ENCODE results near the gene CENPS.

Gene CENPS

DNA sequence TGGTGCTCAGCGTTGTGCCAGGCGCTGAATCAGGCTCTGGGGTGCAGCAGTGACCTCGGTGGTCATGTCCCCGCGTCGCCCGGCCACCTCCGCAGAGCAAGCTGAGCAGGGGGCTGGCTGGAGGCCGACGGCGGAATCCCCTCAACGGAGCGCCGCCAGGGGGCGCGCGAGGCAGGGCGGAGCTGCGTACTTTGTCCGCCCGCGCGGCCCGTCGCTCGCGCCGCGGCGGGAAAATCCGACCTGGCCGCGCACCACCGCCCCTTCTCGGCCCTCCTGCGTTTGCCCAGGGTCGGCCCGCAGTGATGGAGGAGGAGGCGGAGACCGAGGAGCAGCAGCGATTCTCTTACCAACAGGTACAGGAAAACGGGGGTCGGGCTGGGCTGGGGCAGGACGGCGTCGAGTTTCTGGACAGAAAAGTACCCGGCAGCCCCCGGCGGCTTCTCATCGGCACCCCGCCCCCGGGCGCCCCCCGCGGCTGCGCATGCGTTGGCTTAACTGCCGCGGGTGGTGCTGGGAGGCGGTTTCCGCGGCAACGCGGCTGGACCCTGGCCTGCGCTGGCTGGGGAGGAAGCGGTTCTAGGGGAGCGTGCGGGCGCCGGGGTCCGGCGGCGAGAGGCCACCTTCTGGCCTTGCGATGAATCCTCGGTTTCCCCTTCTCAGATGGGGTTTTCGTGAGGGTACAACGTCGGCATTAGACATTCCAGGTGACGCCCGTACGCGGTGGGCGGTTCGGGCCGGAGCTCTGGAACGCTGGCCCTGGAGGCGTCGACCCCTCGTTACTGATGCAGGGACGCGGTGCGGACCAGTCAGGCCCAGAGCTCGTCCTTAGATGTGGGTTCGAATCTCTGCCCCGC, at the start of gene CENPS:
Gene CENPS (plus strand): TSS at position 218 of the 854 bp plus-strand sequence. CDS start 85 bp downstream, at position 303.
- DNase-seq (peak; percentile 93), ATAC-seq (peak; percentile 86)
- Mint-ChIP-seq H3K4me3 (peak within 1 kb of the TSS; percentile 87), H3K36me3 (ENCODE audit: low read depth) (no peaks in the 10 kb centered on the region), H3K27ac (peak within 1 kb of the TSS; percentile 91), H3K27me3 (no peaks in the 10 kb centered on the region), H3K9me3 (no peaks in the 10 kb centered on the region), H3K4me1 (peaks cover 27% of the 10 kb centered on the region)

DNA sequence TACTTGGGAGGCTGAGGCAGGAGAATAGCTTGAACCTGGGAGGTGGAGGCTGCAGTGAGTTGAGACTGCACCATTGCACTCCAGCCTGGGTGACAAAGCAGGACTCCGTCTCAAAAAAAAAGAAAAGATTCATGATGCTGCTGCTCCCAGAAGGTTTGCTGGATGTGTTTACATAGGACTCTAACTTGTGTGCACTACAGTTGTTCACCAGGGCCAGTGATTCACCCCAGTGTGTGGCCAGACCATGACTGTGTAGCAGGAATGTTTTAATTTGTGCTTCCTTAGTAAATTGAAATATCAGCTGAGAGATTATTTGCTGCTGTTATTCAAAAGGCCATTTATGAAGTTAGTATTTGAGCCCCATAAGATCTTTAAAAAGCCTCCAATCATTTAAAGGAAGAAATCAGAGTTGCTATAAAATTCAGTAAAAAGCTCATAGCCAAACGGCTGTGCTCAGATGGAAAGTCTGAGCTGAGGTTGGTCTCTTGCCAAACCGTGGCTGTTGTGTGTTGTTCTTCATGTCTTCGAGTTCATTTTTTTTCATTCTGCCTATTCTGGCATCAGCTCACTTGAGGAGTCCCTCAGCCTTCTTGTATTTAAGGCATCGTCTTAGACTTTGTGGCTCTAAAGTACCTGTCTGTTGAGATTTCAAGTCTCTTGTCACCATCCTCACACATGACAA, 49.5 kb upstream of the CENPS start:
- Mint-ChIP-seq H3K9me3 (no peaks in the 10 kb centered on the region), H3K27me3 (no peaks in the 10 kb centered on the region), H3K4me1 (no peaks in the 10 kb centered on the region), H3K36me3 (ENCODE audit: low read depth) (no peaks in the 10 kb centered on the region), H3K27ac (no peak overlapping the region), H3K4me3 (no peak overlapping the region)
- ATAC-seq (no peak), DNase-seq (no peak)

DNA sequence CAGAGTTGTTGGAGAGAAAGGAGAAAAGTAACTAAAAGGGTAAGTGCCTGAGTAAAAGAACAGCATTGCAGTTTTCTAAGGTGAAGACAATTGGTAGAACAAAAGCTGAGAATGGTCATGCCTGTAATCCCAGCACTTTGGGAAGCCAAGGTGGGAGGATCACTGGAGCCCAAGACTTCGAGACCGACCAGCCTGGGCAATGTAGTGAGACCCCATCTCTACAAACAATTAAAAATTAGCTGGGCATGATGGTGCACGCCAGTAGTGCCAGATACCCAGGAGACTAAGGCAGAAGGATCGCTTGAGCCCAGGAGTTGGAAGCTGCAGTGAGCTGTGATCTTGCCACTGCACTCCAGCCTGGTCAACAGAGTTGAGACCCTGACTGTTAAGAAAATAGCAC, 46.6 kb upstream of the CENPS start:
- DNase-seq (no peak), ATAC-seq (no peak)
- H3K27me3 Mint-ChIP-seq = no peaks in the 10 kb centered on the region
- H3K27ac Mint-ChIP-seq = no peak overlapping the region
- H3K4me3 Mint-ChIP-seq = no peak overlapping the region
- H3K4me1 Mint-ChIP-seq = peaks cover 4% of the 10 kb centered on the region
- H3K36me3 Mint-ChIP-seq (ENCODE audit: low read depth) = no peaks in the 10 kb centered on the region
- no peaks in the 10 kb centered on the region for H3K9me3 Mint-ChIP-seq

DNA sequence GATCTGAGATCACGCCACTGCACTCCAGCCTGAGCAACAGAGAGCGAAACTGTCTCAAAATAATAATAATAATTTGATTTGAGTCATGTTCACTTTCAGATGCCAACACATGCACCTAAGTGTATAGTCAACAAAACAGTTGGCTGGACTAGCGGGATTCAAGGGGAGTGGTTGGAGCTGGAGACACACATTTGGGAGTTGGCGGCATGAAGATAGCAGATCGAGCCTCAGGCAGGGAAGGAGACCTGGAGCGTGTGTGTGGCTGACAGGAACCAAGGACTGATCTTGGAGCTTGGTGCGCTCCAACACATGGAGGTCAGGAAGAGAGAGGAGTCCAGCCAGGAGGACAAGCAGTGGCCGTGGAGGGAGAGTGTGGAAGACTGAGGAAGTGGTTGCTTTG, 46.0 kb upstream of the CENPS start:
- DNase-seq (no peak), ATAC-seq (no peak)
- H3K9me3 Mint-ChIP-seq = no peaks in the 10 kb centered on the region
- H3K4me3 Mint-ChIP-seq = no peak overlapping the region
- H3K4me1 Mint-ChIP-seq = peaks cover 4% of the 10 kb centered on the region
- H3K27me3 Mint-ChIP-seq = no peaks in the 10 kb centered on the region
- no peaks in the 10 kb centered on the region for H3K36me3 Mint-ChIP-seq (ENCODE audit: low read depth)
- H3K27ac Mint-ChIP-seq = no peak overlapping the region

DNA sequence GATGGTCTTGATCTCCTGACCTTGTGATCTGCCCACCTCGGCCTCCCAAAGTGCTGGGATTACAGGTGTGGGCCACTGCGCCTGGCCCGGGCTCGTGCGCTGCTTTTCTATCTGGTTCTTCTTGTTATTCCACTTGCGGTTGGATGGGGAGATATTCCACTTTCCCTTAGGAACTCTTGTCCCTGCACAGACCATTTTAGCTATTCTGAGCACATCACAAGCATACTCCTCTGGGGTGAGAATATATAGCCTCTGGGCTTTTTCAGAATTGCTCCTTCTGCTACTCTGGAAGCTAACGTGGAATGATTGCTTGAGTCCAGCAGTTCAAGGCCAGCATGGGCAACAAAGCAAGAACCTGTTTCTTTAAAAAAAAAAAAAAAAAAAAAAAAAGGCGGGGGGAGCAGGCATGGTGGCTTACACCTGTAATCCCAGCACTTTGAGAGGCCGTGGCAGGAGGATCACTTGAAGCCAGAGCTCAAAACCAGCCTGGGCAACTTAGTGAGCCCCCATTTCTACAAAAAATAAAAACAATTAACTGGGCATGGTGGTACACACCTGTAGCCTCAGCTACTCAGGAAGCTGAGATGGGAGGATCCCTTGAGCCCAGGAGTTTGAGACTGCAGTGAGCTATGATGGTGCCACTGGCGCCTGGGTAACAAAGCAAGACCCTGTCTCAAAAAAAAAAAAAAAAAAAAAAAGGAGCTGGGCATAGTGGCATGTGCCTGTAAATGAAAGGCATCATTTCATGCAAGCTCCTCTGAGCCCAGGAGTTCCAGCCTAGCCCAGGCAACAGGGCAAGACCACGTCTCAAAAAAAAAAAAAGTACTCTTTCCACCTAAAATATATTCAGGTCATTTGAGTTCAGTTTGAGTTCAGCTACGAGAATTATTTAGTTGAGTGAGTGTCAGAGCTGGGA, 43.2 kb upstream of the CENPS start:
- Mint-ChIP-seq H3K36me3 (ENCODE audit: low read depth) (no peaks in the 10 kb centered on the region), H3K9me3 (no peaks in the 10 kb centered on the region), H3K27me3 (no peaks in the 10 kb centered on the region), H3K4me1 (peaks cover 4% of the 10 kb centered on the region), H3K4me3 (no peak overlapping the region), H3K27ac (no peak overlapping the region)
- DNase-seq (no peak), ATAC-seq (no peak)

DNA sequence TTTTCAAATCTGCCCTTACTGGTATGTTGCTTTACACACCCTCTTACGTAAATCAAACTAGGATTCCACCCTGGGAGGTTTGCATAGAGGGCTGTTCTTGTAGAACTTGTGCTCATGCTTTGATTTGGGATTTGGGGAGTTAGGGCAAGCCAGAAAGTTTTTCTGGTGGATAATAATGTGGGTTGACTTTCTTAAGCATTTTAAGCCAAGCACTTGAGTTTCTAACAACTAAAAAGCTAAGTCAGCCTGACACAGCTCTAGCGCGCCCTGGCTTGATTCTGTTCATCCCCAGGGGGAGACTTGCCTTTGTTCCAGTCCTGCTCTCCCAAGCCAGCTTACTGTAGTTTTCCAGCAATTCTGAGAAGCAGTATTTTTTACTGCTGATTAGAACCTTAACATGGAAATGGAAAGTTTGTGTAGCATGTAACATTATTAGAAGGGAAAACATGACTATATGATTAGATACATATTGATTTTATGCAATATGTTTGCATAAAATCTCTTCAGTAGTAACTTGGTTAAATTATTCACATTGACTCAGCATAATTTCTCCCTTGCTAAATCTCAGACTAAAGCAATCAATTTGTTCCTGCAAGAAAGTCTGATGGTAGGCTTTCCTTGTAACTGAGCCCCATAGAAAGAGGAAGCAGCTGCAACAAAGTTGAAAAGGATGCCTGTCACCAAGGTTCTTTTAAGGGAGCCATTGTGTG, 42.4 kb upstream of the CENPS start:
- no peaks in the 10 kb centered on the region for H3K9me3 Mint-ChIP-seq
- H3K36me3 Mint-ChIP-seq (ENCODE audit: low read depth) = no peaks in the 10 kb centered on the region
- no peak for ATAC-seq
- H3K27me3 Mint-ChIP-seq = no peaks in the 10 kb centered on the region
- DNase-seq = no peak
- H3K4me3 Mint-ChIP-seq = no peak overlapping the region
- H3K4me1 Mint-ChIP-seq = peaks cover 4% of the 10 kb centered on the region
- H3K27ac Mint-ChIP-seq = no peak overlapping the region

DNA sequence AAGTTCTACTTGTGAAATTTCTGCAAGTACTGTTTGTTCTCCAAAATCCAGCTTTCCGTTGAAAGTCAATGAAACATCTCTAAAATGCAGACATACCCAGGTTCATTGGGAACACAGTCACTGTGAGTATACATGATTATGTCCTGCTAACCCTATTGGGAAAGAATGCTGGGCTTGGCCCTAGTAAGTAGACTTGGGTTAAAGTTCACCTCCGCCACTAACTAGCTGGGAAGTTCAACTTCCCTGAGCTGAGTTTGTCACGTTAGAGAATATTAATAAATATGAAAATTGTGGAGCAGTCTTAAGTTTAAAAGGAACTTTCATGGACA, 41.9 kb upstream of the CENPS start:
- ATAC-seq (no peak), DNase-seq (no peak)
- Mint-ChIP-seq H3K27me3 (no peaks in the 10 kb centered on the region), H3K27ac (no peak overlapping the region), H3K4me3 (no peak overlapping the region), H3K36me3 (ENCODE audit: low read depth) (no peaks in the 10 kb centered on the region), H3K9me3 (no peaks in the 10 kb centered on the region), H3K4me1 (peaks cover 4% of the 10 kb centered on the region)

DNA sequence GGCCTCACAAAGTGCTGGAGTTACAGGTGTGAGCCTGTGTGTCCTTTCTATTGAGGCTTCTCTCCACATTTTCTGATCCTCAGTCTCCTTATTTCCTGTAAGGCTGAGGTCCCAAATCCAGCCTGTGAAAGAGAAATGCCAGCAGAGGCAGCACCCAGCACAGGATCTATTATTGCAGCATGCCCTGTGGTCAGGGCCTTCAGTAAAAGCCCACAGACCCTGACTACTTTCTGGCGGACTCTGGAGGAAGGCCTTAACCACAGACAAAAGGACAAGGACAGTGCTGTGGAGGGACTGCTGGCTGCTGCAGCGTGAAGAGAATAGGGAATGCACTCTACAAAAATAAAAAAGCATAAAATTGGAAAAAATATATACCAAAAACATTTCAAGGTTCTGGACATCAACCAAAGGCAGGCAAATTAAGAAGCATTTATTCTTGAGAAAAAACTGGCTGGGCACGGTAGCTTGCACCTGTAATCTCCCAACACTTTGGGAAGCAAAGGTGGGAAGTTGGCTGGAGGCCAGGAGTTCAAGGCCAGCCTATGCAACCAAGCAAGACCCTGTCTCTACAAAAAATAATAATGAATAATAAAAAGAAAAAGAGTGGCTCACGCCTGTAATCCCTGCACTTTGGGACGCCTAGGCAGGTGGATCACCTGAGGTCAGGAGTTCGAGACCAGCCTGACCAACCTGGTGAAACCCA, 40.8 kb upstream of the CENPS start:
- Mint-ChIP-seq H3K4me1 (peaks cover 4% of the 10 kb centered on the region), H3K9me3 (no peaks in the 10 kb centered on the region), H3K27me3 (no peaks in the 10 kb centered on the region), H3K36me3 (ENCODE audit: low read depth) (no peaks in the 10 kb centered on the region), H3K4me3 (no peak overlapping the region), H3K27ac (no peak overlapping the region)
- no peak for DNase-seq
- no peak for ATAC-seq

DNA sequence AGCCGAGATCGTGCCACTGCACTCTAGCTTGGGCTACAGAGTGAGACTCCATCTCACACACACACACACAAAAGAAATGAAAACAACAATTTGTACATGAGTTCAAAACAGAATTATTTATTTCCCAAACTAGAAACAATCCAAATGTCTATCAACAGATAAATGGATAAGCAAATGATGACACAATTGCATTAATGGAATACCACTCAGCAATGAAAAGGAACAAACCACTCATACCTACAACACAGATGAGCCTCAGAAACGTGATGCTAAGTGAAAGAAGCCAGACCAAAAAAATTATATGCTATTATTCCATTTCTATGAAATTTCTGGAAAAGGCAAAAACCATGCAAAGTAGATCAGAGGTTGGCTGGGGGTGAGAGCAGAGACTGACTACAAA, 33.4 kb upstream of the CENPS start:
- Mint-ChIP-seq H3K27ac (no peak overlapping the region), H3K36me3 (ENCODE audit: low read depth) (peaks cover 12% of the 10 kb centered on the region), H3K27me3 (no peaks in the 10 kb centered on the region), H3K4me1 (peaks cover 23% of the 10 kb centered on the region), H3K9me3 (no peaks in the 10 kb centered on the region), H3K4me3 (no peak overlapping the region)
- DNase-seq (no peak), ATAC-seq (no peak)

DNA sequence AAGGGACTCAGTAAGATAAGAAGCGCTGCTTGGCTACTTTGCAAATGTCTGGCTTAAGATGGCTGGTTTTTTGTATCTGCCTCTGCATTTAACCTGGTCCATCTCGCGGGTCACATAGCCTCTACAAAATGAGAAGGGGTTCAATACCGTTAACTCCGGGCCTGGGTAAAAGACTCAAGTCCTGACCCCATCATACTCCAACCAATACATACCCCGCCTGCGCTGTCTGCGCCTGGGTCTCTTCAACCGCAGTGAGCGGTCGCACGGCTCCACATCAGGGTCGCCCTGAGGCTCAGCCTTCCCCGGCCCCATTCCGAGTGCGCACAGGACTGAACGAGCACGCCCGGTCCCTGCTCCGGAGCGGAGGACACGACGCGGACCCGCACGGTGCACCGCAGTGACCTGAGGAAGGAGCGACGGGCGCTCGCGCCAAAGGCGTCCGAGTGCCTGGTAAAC, 31.9 kb upstream of the CENPS start:
- peak overlapping the region; percentile 67 for H3K27ac Mint-ChIP-seq
- H3K4me1 Mint-ChIP-seq = peaks cover 30% of the 10 kb centered on the region
- no peaks in the 10 kb centered on the region for H3K9me3 Mint-ChIP-seq
- DNase-seq (no peak), ATAC-seq (peak; percentile 54)
- H3K36me3 Mint-ChIP-seq (ENCODE audit: low read depth) = peaks cover 20% of the 10 kb centered on the region
- peak overlapping the region; percentile 87 for H3K4me3 Mint-ChIP-seq
- no peaks in the 10 kb centered on the region for H3K27me3 Mint-ChIP-seq

DNA sequence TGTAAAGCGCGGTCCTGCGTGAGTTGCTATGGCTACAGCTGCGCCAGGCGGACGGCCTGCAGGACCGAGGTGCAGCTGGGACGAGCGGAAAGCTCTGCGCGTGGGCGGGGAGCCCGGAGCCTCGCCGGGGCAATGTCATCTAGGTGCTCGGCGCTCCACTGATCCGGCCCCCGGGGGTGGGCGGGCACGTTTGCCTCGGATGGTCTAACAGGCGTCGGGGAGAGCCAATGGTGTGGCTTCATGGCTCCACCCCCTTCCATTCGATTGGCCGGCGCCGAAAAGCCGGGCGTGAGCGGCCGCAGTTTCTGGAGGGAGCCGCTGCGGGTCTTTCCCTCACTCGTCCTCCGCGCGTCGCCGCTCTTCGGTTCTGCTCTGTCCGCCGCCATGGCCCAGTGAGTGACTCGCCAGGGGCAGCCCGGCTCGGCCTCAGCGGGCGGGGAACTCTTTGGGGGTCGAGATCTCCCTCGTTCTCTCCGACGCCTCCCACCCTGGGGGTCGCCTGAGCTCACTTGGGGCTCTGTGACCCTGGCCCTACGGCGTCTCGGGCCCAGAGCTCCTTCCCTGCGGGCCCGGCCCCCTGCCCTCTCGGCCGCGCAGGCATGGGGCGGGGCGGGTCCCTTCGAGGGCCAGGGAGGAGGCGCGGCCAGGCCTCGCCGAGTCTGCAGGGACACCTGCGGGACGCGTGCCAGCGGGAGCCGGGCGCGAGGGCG, 31.3 kb upstream of the CENPS start, which contains the start of gene PGD:
Gene PGD (plus strand): TSS at position 331 of the 710 bp plus-strand sequence. CDS start 54 bp downstream, at position 385.
- Mint-ChIP-seq H3K27ac (peak within 1 kb of the TSS; percentile 83), H3K27me3 (no peaks in the 10 kb centered on the region), H3K9me3 (no peaks in the 10 kb centered on the region), H3K4me3 (peak within 1 kb of the TSS; percentile 87), H3K4me1 (peaks cover 30% of the 10 kb centered on the region), H3K36me3 (ENCODE audit: low read depth) (peaks cover 26% of the 10 kb centered on the region)
- DNase-seq (peak; percentile 98), ATAC-seq (peak; percentile 99)

DNA sequence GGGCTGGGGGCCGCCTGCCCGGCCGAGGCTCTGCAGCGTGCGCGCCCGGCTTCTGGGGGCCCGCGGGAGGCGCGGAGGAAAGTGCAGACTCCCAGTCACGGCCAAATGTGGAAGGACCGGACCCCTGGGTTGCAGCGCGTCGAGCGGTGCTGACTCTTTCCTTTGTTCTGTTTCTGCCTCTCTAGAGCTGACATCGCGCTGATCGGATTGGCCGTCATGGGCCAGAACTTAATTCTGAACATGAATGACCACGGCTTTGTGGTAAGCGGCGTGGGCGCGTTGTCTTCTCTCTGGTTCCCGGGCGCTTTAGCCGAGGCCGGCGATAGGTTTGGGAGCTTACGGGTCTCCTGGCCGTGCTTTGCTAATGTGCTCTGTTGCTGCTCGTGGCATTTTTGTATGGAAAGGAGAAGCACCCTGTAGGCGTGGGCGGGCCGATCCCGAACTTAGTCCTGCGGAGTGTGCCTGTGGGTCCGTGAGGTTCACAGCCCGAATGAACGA, 30.7 kb upstream of the CENPS start:
- Mint-ChIP-seq H3K4me3 (peak overlapping the region; percentile 87), H3K4me1 (peaks cover 30% of the 10 kb centered on the region), H3K9me3 (no peaks in the 10 kb centered on the region), H3K27me3 (no peaks in the 10 kb centered on the region), H3K27ac (peak overlapping the region; percentile 83), H3K36me3 (ENCODE audit: low read depth) (peaks cover 31% of the 10 kb centered on the region)
- DNase-seq (peak; percentile 34), ATAC-seq (no peak)

DNA sequence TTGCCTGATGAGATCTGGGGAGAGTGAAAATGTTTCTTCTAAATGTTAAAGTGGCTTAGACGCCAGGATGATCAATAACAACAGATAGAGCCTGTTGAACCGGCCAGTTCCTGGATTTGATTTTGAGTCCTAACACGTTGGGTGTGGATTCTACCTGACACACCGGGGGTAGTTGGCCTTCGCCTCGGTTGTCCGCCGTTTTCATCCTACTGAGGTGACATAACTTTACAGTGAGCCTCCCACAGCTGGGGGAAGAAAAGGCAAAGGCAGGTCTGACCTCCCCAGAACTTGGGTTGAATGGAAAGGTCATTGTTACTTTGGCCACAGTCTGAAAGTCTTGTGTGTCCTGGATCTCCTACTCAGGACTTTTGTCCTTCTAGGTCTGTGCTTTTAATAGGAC, 30.2 kb upstream of the CENPS start:
- Mint-ChIP-seq H3K27me3 (no peaks in the 10 kb centered on the region), H3K27ac (peak overlapping the region; percentile 83), H3K4me3 (peak overlapping the region; percentile 87), H3K4me1 (peaks cover 30% of the 10 kb centered on the region), H3K36me3 (ENCODE audit: low read depth) (peaks cover 34% of the 10 kb centered on the region), H3K9me3 (no peaks in the 10 kb centered on the region)
- DNase-seq (no peak), ATAC-seq (no peak)
